ENCODE data around the gene ADAMTS6.

DNA sequence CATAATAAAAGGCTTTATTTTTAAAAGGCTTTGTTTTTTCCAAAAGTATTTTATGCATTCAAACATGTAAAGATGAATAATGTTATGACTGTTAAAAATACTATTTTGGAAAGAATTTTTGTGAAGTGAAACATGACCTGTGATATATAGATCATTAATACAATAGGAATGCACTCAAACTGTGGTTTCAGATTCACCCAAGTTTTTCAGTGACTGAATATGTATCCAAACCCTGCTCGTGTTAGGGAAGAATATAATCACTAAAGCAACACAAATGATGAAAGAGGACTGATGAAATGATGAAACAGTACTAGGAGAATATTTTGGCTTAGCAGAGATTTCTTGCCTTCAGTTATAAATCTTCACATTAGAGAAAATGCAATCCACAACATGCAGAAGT is 278.0 kb downstream of the ADAMTS6 start:
- TF ChIP-seq POLR2AphosphoS5 (IDR thresholded peaks at IDR 0.05) (no peak), EP300 (IDR thresholded peaks at IDR 0.05) (no peak)

Measured in upper lobe of left lung (tissue), 4 donors.